HK-2 (cell line): ENCODE data around the gene MT1G.
"Not testable (repeated sequence)": the region's sequence is repeated elsewhere in the genome, so short reads cannot be mapped to it uniquely, and the experiment has no call there.

Source experiments
- DNase-seq: peaks from one replicate; pipeline ENCODE4 v3.0.0-alpha.2; 2018; ENCODE audit not compliant: unreplicated experiment

The MT1G gene

GRCh38 chr16:56684926-56685590 is 17.2 kb upstream of the MT1G start:
- DNase-seq = no peak

- no peak for DNase-seq
Observed at GRCh38 chr16:56684256-56684925, 16.5 kb upstream of the MT1G start.

GRCh38 chr16:56683424-56684172 is 15.7 kb upstream of the MT1G start:
- DNase-seq = no peak

GRCh38 chr16:56682703-56683397 is 15.0 kb upstream of the MT1G start:
- peak; percentile 18 for DNase-seq

GRCh38 chr16:56681939-56682702 is 14.3 kb upstream of the MT1G start, which contains the start of gene MT1X:
TSS of gene MT1X (plus strand) at chr16:56682470. CDS start at chr16:56682541, 71 bp downstream.
- peak; percentile 95 for DNase-seq

- DNase-seq = peak; percentile 47
Observed at GRCh38 chr16:56679818-56680217, 12.0 kb upstream of the MT1G start.

- no peak for DNase-seq
Observed at GRCh38 chr16:56679078-56679730, 11.3 kb upstream of the MT1G start.

GRCh38 chr16:56677474-56677873 is 9.6 kb upstream of the MT1G start:
- DNase-seq = no peak

GRCh38 chr16:56675685-56676210 is 7.9 kb upstream of the MT1G start:
- DNase-seq = no peak

- DNase-seq = not testable (repeated sequence)
Observed at GRCh38 chr16:56674570-56674969, 6.7 kb upstream of the MT1G start.

- peak; percentile 28 for DNase-seq
Observed at GRCh38 chr16:56673921-56674320, 6.1 kb upstream of the MT1G start.

GRCh38 chr16:56672761-56673536 is 5.1 kb upstream of the MT1G start:
- no peak for DNase-seq

GRCh38 chr16:56672171-56672570 is 4.3 kb upstream of the MT1G start:
- DNase-seq = not testable (repeated sequence)

- DNase-seq = not testable (repeated sequence)
Observed at GRCh38 chr16:56671691-56672090, 3.8 kb upstream of the MT1G start.

GRCh38 chr16:56670620-56670934 is 2.7 kb upstream of the MT1G start:
- DNase-seq = no peak

- DNase-seq = no peak
Observed at GRCh38 chr16:56669840-56670619, 2.2 kb upstream of the MT1G start.

- no peak for DNase-seq
Observed at GRCh38 chr16:56669005-56669839, 1.4 kb upstream of the MT1G start, which contains the start of gene MT1H. TSS of gene MT1H (plus strand) at chr16:56669814. CDS start at chr16:56669885, 71 bp downstream.
